ENCODE results near the gene MVB12B. TPM values are rescaled to one million over a fixed set of nuclear protein-coding genes. Genes with fewer than 3 reads are reported as not detected.

Gene MVB12B
- total RNA-seq, 1 experiment from 2014 or later, result 9.4 TPM

DNA sequence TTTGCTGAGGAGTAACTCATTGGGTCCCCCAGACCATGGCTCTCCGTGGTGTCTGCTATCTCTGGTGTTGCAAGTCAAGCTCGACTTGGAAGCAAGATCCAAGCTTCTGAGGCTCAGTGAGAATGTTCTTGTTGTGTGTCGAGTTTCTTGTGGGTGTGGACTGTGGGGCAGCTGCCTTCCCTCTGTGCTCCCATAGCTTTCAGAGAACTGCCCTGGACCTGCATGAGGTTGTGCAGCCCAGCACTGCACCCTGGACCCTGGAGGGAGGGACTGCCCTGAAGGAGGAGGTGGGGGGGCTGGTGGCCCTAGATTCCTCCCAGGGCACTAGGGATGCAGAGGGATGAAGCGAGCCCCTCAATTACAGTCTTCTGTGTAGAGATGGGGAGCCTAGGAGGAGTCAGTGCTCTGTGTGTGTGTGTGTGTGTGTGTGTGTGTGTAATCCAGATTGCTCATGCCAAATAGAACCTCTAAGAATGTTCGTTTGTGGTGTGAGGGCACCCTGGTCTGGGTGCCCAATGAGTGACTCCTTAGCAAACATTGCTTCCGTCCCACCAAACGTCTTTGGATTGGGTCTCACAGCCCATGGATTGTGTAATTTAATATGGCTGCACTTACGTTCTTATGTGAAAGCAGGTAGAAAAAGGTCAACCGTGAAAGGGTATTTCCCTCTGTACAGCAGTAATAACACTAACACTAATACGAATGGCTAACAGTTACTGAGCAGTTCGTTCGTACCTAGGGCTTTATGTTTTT lies 143.8 kb downstream of the MVB12B start:
- H3K4me1 ChIP-seq (ENCODE audit: control insufficient read depth, insufficient read depth, low read length), result no peaks in the 10 kb centered on the region
- H3K9me3 ChIP-seq (ENCODE audit: control insufficient read depth, insufficient read depth, low read depth, low read length), result no peaks in the 10 kb centered on the region
- H3K36me3 ChIP-seq (ENCODE audit: control insufficient read depth, insufficient read depth, low read length), result no peaks in the 10 kb centered on the region
- POLR2A ChIA-PET, result no interaction called here
- no peak overlapping the region for H3K4me3 ChIP-seq (ENCODE audit: low read depth in 2 of 2, low read length in 2 of 2)
- ATAC-seq (no peak), DNase-seq (ENCODE audit: low read depth, low spot score) (no peak)
- H3K27ac ChIP-seq (ENCODE audit: low read length), result no peak overlapping the region
- no peaks in the 10 kb centered on the region for H3K27me3 ChIP-seq (ENCODE audit: control insufficient read depth, insufficient read depth, low read length)
- TF ChIP-seq POLR2AphosphoS5 (IDR thresholded peaks at IDR 0.05; ENCODE audit: low read depth, low read length) (no peak), TCF7L2 (IDR thresholded peaks at IDR 0.05; ENCODE audit: low read depth, low read length) (no peak), REST (IDR thresholded peaks at IDR 0.05; ENCODE audit: insufficient read depth in 1 of 2, low read depth in 2 of 2, low read length in 1 of 2) (no peak), CTCF (IDR thresholded peaks at IDR 0.05) (no peak), SIN3A (IDR thresholded peaks at IDR 0.05; ENCODE audit: borderline replicate concordance, insufficient read depth, low read depth, low read length) (no peak)
- CTCF ChIA-PET, result no interaction called here
- in situ Hi-C loops (cut with HindIII; ENCODE audit: low pct_unique_long_range_greater_than_20kb, low sequenced_read_pairs), result no loop called here
- intact Hi-C loops (cut with micrococcal nuclease; ENCODE audit: unreplicated experiment), result no loop called here
- no TSS peak for BruUV-seq (replicated peaks)

DNA sequence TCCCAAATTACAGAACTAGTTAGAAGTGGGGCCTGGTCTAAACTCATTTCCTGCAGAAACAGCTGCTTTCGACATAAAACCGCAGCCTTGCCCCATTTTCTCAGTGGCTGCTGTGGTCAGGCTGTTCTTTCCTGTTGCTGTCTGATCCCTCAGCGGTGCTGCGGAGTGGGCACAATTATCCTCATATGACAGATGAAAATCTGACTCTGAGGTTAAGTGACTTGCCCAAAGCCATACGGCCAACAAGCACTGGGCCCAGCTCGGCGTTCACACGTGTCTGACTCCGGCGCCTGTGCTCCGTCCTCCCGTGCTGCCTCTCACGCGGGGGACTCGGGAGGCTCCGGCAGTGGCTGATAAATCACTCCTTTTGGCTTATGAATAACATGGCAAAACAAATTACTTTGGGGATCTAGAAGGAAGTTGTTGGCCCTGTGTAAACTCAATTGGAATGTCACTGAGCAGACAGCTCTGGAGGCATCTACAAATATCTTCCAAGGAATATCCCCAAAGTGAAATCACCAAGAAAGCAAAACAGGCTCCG lies 144.5 kb downstream of the MVB12B start:
- Histone ChIP-seq H3K27me3 (ENCODE audit: control insufficient read depth, insufficient read depth, low read length) (no peaks in the 10 kb centered on the region), H3K27ac (ENCODE audit: low read length) (no peak overlapping the region), H3K36me3 (ENCODE audit: control insufficient read depth, insufficient read depth, low read length) (no peaks in the 10 kb centered on the region), H3K4me3 (ENCODE audit: low read depth in 2 of 2, low read length in 2 of 2) (no peak overlapping the region), H3K4me1 (ENCODE audit: control insufficient read depth, insufficient read depth, low read length) (no peaks in the 10 kb centered on the region), H3K9me3 (ENCODE audit: control insufficient read depth, insufficient read depth, low read depth, low read length) (no peaks in the 10 kb centered on the region)
- ATAC-seq, result no peak
- ChIA-PET POLR2A (no interaction called here), CTCF (no interaction called here)
- in situ Hi-C loops (cut with HindIII; ENCODE audit: low pct_unique_long_range_greater_than_20kb, low sequenced_read_pairs) (no loop called here), intact Hi-C loops (cut with micrococcal nuclease; ENCODE audit: unreplicated experiment) (no loop called here)
- TF ChIP-seq REST (IDR thresholded peaks at IDR 0.05; ENCODE audit: insufficient read depth in 1 of 2, low read depth in 2 of 2, low read length in 1 of 2) (no peak), SIN3A (IDR thresholded peaks at IDR 0.05; ENCODE audit: borderline replicate concordance, insufficient read depth, low read depth, low read length) (no peak), CTCF (IDR thresholded peaks at IDR 0.05) (no peak), POLR2AphosphoS5 (IDR thresholded peaks at IDR 0.05; ENCODE audit: low read depth, low read length) (no peak), TCF7L2 (IDR thresholded peaks at IDR 0.05; ENCODE audit: low read depth, low read length) (no peak)
- BruUV-seq (replicated peaks), result no TSS peak
- DNase-seq (ENCODE audit: low read depth, low spot score), result no peak
